HCT116 (cell line): ENCODE measurements around the gene FBXO22. TPM values are rescaled to one million over a fixed set of nuclear protein-coding genes. Genes with fewer than 3 reads are reported as not detected.

Experiments used
- ATAC-seq: fragments of 200-7000 bp; cut with Tn5 transposase; 2 replicates; pipeline ENCODE4 v1.9.1; 2020; ENCODE audit warnings: mild to moderate bottlenecking, moderate library complexity
- BruUV-seq: library from RNA; stranded (reverse); fragments of 400-500 nt; replicated peaks from 2 replicates; lab custom pipeline; 2021; lab: Mats Ljungman, UMichigan
- CTCF ChIA-PET: fragments of 300-600 bp; sonication (Branson Sonifier 250); formaldehyde crosslinking; loops from one replicate; lab custom pipeline; 2021; ENCODE audit warnings: antibody characterized with exemption; lab: Charles Lee
- POLR2A ChIA-PET: fragments of 300-600, 350-600 bp; sonication (Branson Sonifier 250); formaldehyde crosslinking; loops from one replicate; lab custom pipeline; 2021; ENCODE audit warnings: antibody characterized with exemption; lab: Charles Lee
- RAD21 ChIA-PET, 2 experiments: fragments of 300-600 bp; sonication (Branson Sonifier 250); formaldehyde crosslinking; loops; one replicate each; lab custom pipeline; 2023; ENCODE audit warnings: low total read pairs in 2 of 2; ENCODE audit not compliant: uncharacterized antibody in 2 of 2, unreplicated experiment in 2 of 2, low non-redundant PET in 1 of 2; lab: Charles Lee
- DNase-seq: peaks from one replicate; pipeline ENCODE4 v3.0.0-alpha.2; 2010; ENCODE audit warnings: low read depth, low spot score
- H2AFZ ChIP-seq: fragments of 200-600 bp; shearing (Covaris generic), sonication (generic); 2 replicates; pipeline ENCODE4 v1.6.1; 2017; ENCODE audit warnings: low read depth, mixed run types, mixed read lengths, antibody characterized with exemption, low read length; ENCODE audit not compliant: poor library complexity, severe bottlenecking
- H3K27ac ChIP-seq: 2 replicates; pipeline ENCODE4 v1.5.1; 2012; ENCODE audit warnings: low read depth, low read length
- H3K27me3 ChIP-seq: fragments of 200-600 bp; sonication (generic); 2 replicates; pipeline ENCODE4 v1.6.1; 2016; ENCODE audit warnings: mixed run types, low read length, mixed read lengths; ENCODE audit not compliant: insufficient read depth
- H3K36me3 ChIP-seq, 2 experiments: fragments of 200-500 bp in 1 of 2; fragments of 200-600 bp in 1 of 2; sonication (Bioruptor generic) in 1 of 2; sonication (generic) in 1 of 2; 2 replicates each; pipeline versions ENCODE4 v1.5.1 to v1.6.1; 2014 to 2016; ENCODE audit warnings: low read length in 2 of 2, inconsistent platforms in 1 of 2, mixed read lengths in 1 of 2, mixed run types in 1 of 2; ENCODE audit not compliant: insufficient read depth in 2 of 2, control insufficient read depth in 1 of 2
- H3K4me1 ChIP-seq, 2 experiments: fragments of 200-600 bp in 1 of 2; sonication (generic) in 1 of 2; 2 replicates each; pipeline versions ENCODE4 v1.5.1 to v1.6.1; 2012 to 2017; ENCODE audit warnings: low read length in 2 of 2, inconsistent platforms in 1 of 2, mild to moderate bottlenecking in 1 of 2, mixed read lengths in 1 of 2, mixed run types in 1 of 2, moderate library complexity in 1 of 2; ENCODE audit not compliant: insufficient read depth in 2 of 2, control insufficient read depth in 1 of 2
- H3K4me2 ChIP-seq: fragments of 200-600 bp; sonication (generic); 2 replicates; pipeline ENCODE4 v1.6.1; 2017; ENCODE audit warnings: mixed run types, low read length, mixed read lengths
- H3K4me3 ChIP-seq, 2 experiments: fragments of 200-600 bp in 1 of 2; sonication (generic) in 1 of 2; replicated peaks in 1 of 2; 2 replicates each; pipeline ENCODE4 v1.5.1; 2011 to 2016; ENCODE audit warnings: low read length in 2 of 2, control low read depth in 1 of 2, low read depth in 1 of 2, mild to moderate bottlenecking in 1 of 2, mixed read lengths in 1 of 2, mixed run types in 1 of 2
- H3K79me2 ChIP-seq: fragments of 200-600 bp; sonication (generic); 2 replicates; pipeline ENCODE4 v1.6.1; 2017; ENCODE audit warnings: mild to moderate bottlenecking, mixed run types, low read length, moderate library complexity, mixed read lengths; ENCODE audit not compliant: insufficient read depth
- H3K9ac ChIP-seq: fragments of 200-600 bp; sonication (generic); 2 replicates; pipeline ENCODE4 v1.6.1; 2016; ENCODE audit warnings: low read length, mixed read lengths
- H3K9me2 ChIP-seq: fragments of 200-600 bp; sonication (generic), shearing (Covaris generic); 2 replicates; pipeline ENCODE4 v1.6.1; 2017; ENCODE audit warnings: mixed run types, mild to moderate bottlenecking, moderate library complexity; ENCODE audit not compliant: insufficient read depth
- H3K9me3 ChIP-seq, 2 experiments: fragments of 200-500 bp in 1 of 2; fragments of 200-600 bp in 1 of 2; sonication (Bioruptor generic) in 1 of 2; sonication (generic) in 1 of 2; 2 replicates each; pipeline ENCODE4 v1.6.1; 2014 to 2017; ENCODE audit warnings: low read length in 2 of 2, mixed read lengths in 2 of 2, inconsistent platforms in 1 of 2, low read depth in 1 of 2, mild to moderate bottlenecking in 1 of 2, mixed run types in 1 of 2, moderate library complexity in 1 of 2; ENCODE audit not compliant: control insufficient read depth in 1 of 2, insufficient read depth in 1 of 2
- H4K20me1 ChIP-seq: fragments of 200-600 bp; sonication (generic), shearing (Covaris generic); 2 replicates; pipeline ENCODE4 v1.6.1; 2017; ENCODE audit warnings: mixed run types, mild to moderate bottlenecking, moderate library complexity; ENCODE audit not compliant: insufficient read depth
- POLR2AphosphoS5 ChIP-seq: IDR thresholded peaks from 2 replicates; pipeline ENCODE4 v1.6.1; 2011; ENCODE audit warnings: mild to moderate bottlenecking, low read depth, low read length, moderate library complexity
- SP1 ChIP-seq: IDR thresholded peaks from 2 replicates; pipeline ENCODE4 v1.6.1; 2012; ENCODE audit warnings: low read depth
- ZFX ChIP-seq: fragments of 450-650 bp; IDR thresholded peaks from 2 replicates; pipeline ENCODE4 v1.6.1; 2017
- intact Hi-C: fragments of 100-400 bp; cut with micrococcal nuclease; formaldehyde crosslinking; loops from 2 replicates; pipeline ENCODE4 v1.10.0; 2022
- total RNA-seq: library from RNA; stranded (reverse); gene quantifications from one replicate; pipeline ENCODE4 v1.2.1, GENCODE V29; 2021; ENCODE audit not compliant: unreplicated experiment
- TF ChIP-seq, protein P1 (sequence below): IDR thresholded peaks from 2 replicates; pipeline ENCODE4 v1.6.1; 2012; ENCODE audit warnings: low read depth
- TF ChIP-seq, protein P2 (sequence below): IDR thresholded peaks from 2 replicates; pipeline ENCODE4 v1.6.1; 2011; ENCODE audit warnings: mild to moderate bottlenecking, low read length, moderate library complexity; ENCODE audit not compliant: insufficient replicate concordance; ENCODE audit errors: extremely low read depth

The FBXO22 gene
- total RNA-seq, 1 experiment from 2014 or later, result 60.3 TPM

DNA sequence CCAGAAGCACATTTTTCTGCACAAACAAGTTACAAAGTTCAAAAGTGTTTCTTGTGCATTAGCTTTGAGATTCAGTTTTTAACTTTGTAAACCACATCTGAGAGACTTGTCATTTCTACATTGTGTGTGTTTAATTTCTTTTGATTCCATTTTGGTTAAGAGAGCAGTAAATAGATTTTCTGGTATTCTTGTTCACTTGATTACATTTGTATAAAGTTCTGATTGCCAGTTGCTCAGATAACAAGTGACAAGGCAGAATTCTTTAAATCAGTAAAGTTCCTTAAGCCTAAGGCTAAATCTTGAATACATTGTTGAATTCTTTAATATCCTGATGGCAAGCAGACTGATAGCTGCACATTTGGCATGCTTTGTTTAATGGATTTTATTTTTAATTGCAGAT, 3.1 kb upstream of the FBXO22 start:
- H3K36me3 ChIP-seq, result no peaks in the 10 kb centered on the region; a peak in 1 of 4 replicates
- peaks cover 16% of the 10 kb centered on the region for H3K79me2 ChIP-seq
- RAD21 ChIA-PET, result no interaction called here
- no peak for TF ChIP-seq ZFX
- no peak for TF ChIP-seq POLR2AphosphoS5
- TF ChIP-seq, protein P1, sequence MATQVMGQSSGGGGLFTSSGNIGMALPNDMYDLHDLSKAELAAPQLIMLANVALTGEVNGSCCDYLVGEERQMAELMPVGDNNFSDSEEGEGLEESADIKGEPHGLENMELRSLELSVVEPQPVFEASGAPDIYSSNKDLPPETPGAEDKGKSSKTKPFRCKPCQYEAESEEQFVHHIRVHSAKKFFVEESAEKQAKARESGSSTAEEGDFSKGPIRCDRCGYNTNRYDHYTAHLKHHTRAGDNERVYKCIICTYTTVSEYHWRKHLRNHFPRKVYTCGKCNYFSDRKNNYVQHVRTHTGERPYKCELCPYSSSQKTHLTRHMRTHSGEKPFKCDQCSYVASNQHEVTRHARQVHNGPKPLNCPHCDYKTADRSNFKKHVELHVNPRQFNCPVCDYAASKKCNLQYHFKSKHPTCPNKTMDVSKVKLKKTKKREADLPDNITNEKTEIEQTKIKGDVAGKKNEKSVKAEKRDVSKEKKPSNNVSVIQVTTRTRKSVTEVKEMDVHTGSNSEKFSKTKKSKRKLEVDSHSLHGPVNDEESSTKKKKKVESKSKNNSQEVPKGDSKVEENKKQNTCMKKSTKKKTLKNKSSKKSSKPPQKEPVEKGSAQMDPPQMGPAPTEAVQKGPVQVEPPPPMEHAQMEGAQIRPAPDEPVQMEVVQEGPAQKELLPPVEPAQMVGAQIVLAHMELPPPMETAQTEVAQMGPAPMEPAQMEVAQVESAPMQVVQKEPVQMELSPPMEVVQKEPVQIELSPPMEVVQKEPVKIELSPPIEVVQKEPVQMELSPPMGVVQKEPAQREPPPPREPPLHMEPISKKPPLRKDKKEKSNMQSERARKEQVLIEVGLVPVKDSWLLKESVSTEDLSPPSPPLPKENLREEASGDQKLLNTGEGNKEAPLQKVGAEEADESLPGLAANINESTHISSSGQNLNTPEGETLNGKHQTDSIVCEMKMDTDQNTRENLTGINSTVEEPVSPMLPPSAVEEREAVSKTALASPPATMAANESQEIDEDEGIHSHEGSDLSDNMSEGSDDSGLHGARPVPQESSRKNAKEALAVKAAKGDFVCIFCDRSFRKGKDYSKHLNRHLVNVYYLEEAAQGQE, result no peak
- TF ChIP-seq, protein P2, sequence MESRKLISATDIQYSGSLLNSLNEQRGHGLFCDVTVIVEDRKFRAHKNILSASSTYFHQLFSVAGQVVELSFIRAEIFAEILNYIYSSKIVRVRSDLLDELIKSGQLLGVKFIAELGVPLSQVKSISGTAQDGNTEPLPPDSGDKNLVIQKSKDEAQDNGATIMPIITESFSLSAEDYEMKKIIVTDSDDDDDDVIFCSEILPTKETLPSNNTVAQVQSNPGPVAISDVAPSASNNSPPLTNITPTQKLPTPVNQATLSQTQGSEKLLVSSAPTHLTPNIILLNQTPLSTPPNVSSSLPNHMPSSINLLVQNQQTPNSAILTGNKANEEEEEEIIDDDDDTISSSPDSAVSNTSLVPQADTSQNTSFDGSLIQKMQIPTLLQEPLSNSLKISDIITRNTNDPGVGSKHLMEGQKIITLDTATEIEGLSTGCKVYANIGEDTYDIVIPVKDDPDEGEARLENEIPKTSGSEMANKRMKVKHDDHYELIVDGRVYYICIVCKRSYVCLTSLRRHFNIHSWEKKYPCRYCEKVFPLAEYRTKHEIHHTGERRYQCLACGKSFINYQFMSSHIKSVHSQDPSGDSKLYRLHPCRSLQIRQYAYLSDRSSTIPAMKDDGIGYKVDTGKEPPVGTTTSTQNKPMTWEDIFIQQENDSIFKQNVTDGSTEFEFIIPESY, result no peak
- TF ChIP-seq SP1, result no peak
- TF ChIP-seq, all 23 proteins: peak for 0
- intact Hi-C loops, result no loop called here
- no peaks in the 10 kb centered on the region for H4K20me1 ChIP-seq
- no peak overlapping the region for H3K9ac ChIP-seq
- no peak overlapping the region for H3K4me2 ChIP-seq
- CTCF ChIA-PET, result no interaction called here
- POLR2A ChIA-PET, result no interaction called here
- H3K27me3 ChIP-seq, result no peaks in the 10 kb centered on the region
- no peak overlapping the region for H3K4me3 ChIP-seq
- no peak for DNase-seq
- H2AFZ ChIP-seq, result no peak overlapping the region
- no TSS peak for BruUV-seq
- no peak overlapping the region for H3K27ac ChIP-seq
- ATAC-seq, result no peak
- H3K9me3 ChIP-seq, result no peaks in the 10 kb centered on the region
- peaks cover 18 to 23% of the 10 kb centered on the region in 2 experiments for H3K4me1 ChIP-seq
- H3K9me2 ChIP-seq, result no peaks in the 10 kb centered on the region
